Upper lobe of left lung (tissue), 6 donors: ENCODE measurements around the gene SMPD3. TPM values are rescaled to one million over a fixed set of nuclear protein-coding genes. Genes with fewer than 3 reads are reported as not detected.

Experiments
- ATAC-seq, 2 donors: fragments of 200-7000 bp; cut with Tn5 transposase; one replicate each; pipeline ENCODE4 v1.9.1; 2022; ENCODE audit warnings: mild to moderate bottlenecking in 2 of 2, moderate library complexity in 2 of 2; ENCODE audit not compliant: low FRiP score in 2 of 2
- DNase-seq, 2 donors: peaks; one replicate each; pipeline ENCODE4 v3.0.0-alpha.2; 2019 to 2020
- H3K27ac ChIP-seq, 4 donors: fragments of 200-600 bp; sonication (generic); one replicate each; pipeline ENCODE4 v1.5.1; 2016 to 2019
- H3K27me3 ChIP-seq, 4 donors: fragments of 200-600 bp; sonication (generic); one replicate each; pipeline ENCODE4 v1.5.1; 2017 to 2019
- H3K36me3 ChIP-seq, 4 donors: fragments of 200-600 bp; sonication (generic); one replicate each; pipeline ENCODE4 v1.5.1; 2016 to 2019
- H3K4me1 ChIP-seq, 4 donors: fragments of 200-600 bp; sonication (generic); one replicate each; pipeline ENCODE4 v1.5.1; 2018 to 2019
- H3K4me3 ChIP-seq, 4 donors: fragments of 200-600 bp; sonication (generic); one replicate each; pipeline ENCODE4 v1.5.1; 2017 to 2019; ENCODE audit warnings: mild to moderate bottlenecking in 2 of 4, moderate library complexity in 1 of 4
- H3K9me3 ChIP-seq, 4 donors: fragments of 200-600 bp; sonication (generic); one replicate each; pipeline ENCODE4 v1.5.1; 2018 to 2019
- EP300 ChIP-seq, 4 donors: sonication (generic); formaldehyde crosslinking; IDR thresholded peaks; one replicate each; pipeline ENCODE4 v1.5.1; 2017; ENCODE audit warnings: antibody characterized with exemption in 4 of 4, control low read depth in 2 of 4
- POLR2A ChIP-seq, 4 donors: fragments of 450-650 bp; IDR thresholded peaks; one replicate each; pipeline ENCODE4 v1.5.1; 2016 to 2017; ENCODE audit warnings: antibody characterized with exemption in 4 of 4, mild to moderate bottlenecking in 2 of 4
- POLR2AphosphoS5 ChIP-seq, 2 donors: sonication (generic); formaldehyde crosslinking; IDR thresholded peaks; one replicate each; pipeline ENCODE4 v1.5.1; 2017; ENCODE audit warnings: antibody characterized with exemption in 2 of 2
- WGBS, 2 donors: methylation state at CpG; one replicate each; pipeline ENCODE4 v1.1.5; 2017 to 2018; 5-methylcytosine and 5-hydroxymethylcytosine counted together
- total RNA-seq, 6 donors: library from RNA; depleted of rRNA in 4 of 6; stranded (reverse); fragments of >200 nt in 4 of 6; gene quantifications; one replicate each; pipeline versions ENCODE4 v1.1.0 to v1.2.1, GENCODE V29; 2016 to 2021
- TF ChIP-seq, protein P1 (sequence below), 6 experiments: fragments of 450-650 bp in 4 of 6; fragments of 200-600 bp in 2 of 6; sonication (generic) in 2 of 6; IDR thresholded peaks; one replicate each; pipeline ENCODE4 v1.5.1; 2016 to 2019; ENCODE audit warnings: antibody characterized with exemption in 6 of 6
- donor health status: DM: no; HTN: no; CAD: no; lungs with moderate emphysema.
- donor health status: DM: no; HTN: yes; CAD: no; lungs with severe emphysema.

SMPD3 gene
- total RNA-seq, 6 donors from 2014 or later = 1.2 to 10.7 (median 3.2) TPM

DNA sequence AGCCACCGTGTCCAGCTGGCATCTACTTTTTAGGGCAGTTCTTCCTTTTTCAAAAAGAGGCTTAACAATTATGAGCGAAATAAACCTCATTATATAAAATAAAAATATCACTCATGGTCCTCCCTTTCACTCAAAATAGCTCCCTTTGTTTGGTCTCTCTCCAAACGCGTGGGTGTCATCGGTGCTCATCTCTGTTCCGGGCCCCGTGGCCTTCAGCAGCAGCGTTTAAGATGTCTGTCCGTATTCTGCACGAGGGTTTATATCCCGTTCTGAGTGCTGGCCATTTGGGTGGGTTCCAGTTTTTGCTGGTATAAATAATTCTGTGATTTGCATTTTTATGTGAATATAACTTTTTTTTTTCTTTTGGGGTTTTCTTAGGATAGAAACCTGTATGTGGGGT is 104.1 kb downstream of the SMPD3 start:
- ATAC-seq (no peak), DNase-seq (no peak)
- TF ChIP-seq POLR2AphosphoS5 (IDR thresholded peaks at IDR 0.05) = no peak
- TF ChIP-seq, protein P1, sequence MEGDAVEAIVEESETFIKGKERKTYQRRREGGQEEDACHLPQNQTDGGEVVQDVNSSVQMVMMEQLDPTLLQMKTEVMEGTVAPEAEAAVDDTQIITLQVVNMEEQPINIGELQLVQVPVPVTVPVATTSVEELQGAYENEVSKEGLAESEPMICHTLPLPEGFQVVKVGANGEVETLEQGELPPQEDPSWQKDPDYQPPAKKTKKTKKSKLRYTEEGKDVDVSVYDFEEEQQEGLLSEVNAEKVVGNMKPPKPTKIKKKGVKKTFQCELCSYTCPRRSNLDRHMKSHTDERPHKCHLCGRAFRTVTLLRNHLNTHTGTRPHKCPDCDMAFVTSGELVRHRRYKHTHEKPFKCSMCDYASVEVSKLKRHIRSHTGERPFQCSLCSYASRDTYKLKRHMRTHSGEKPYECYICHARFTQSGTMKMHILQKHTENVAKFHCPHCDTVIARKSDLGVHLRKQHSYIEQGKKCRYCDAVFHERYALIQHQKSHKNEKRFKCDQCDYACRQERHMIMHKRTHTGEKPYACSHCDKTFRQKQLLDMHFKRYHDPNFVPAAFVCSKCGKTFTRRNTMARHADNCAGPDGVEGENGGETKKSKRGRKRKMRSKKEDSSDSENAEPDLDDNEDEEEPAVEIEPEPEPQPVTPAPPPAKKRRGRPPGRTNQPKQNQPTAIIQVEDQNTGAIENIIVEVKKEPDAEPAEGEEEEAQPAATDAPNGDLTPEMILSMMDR (IDR thresholded peaks at IDR 0.05) = no peak
- TF ChIP-seq EP300 (IDR thresholded peaks at IDR 0.05) = no peak
- no peak for TF ChIP-seq POLR2A (IDR thresholded peaks at IDR 0.05)
- Histone ChIP-seq H3K27ac (no peak overlapping the region), H3K36me3 (peaks cover 10 to 92% (median 70%) of the 10 kb centered on the region in 4 donors), H3K4me3 (no peak overlapping the region), H3K27me3 (no peaks in the 10 kb centered on the region), H3K9me3 (no peaks in the 10 kb centered on the region), H3K4me1 (no peaks in the 10 kb centered on the region)
- 92 to 97% methylated on average over 11 of the region's 11 CpGs for WGBS, 2 donors

DNA sequence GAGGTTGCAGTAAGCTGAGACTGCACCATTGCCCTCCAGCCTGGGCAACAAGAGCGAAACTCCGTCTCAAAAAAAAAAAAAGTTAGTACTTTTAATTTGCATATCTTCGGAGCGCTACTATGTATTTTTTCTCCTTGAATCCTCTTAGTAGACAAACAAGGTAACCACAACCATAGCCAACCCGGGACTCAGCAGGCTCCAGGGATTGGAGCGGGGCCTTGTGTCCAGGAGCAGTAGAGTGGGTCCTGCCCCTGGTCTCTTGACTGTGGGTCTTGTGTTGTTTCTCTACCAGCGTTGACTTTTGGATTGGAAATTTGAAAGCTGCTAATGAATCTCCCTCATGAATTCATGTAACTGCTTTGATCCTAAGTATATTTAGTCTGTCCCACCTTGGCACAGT is 105.2 kb downstream of the SMPD3 start:
- H3K27me3 ChIP-seq = no peaks in the 10 kb centered on the region
- DNase-seq (no peak), ATAC-seq (no peak)
- H3K4me1 ChIP-seq = no peaks in the 10 kb centered on the region
- 97% methylated on average over 7 of the region's 7 CpGs for WGBS, 2 donors
- TF ChIP-seq, protein P1 (IDR thresholded peaks at IDR 0.05) = no peak
- no peak for TF ChIP-seq POLR2A (IDR thresholded peaks at IDR 0.05)
- no peak for TF ChIP-seq EP300 (IDR thresholded peaks at IDR 0.05)
- TF ChIP-seq POLR2AphosphoS5 (IDR thresholded peaks at IDR 0.05) = no peak
- no peak overlapping the region for H3K27ac ChIP-seq
- peaks cover 12 to 92% (median 72%) of the 10 kb centered on the region in 4 donors for H3K36me3 ChIP-seq
- no peak overlapping the region for H3K4me3 ChIP-seq
- no peaks in the 10 kb centered on the region for H3K9me3 ChIP-seq

GRCh38 chr16:68342620-68343019 is 105.7 kb downstream of the SMPD3 start:
- H3K27ac ChIP-seq = no peak overlapping the region

GRCh38 chr16:68339214-68339613 is 109.1 kb downstream of the SMPD3 start:
- Histone ChIP-seq H3K4me3 (no peak overlapping the region), H3K4me1 (no peaks in the 10 kb centered on the region), H3K9me3 (no peaks in the 10 kb centered on the region), H3K27me3 (no peaks in the 10 kb centered on the region), H3K36me3 (peaks cover 12 to 67% (median 50%) of the 10 kb centered on the region in 4 donors), H3K27ac (no peak overlapping the region)
- WGBS, 2 donors = 93 to 98% methylated on average over 11 to 13 of the region's 13 CpGs
- no peak for DNase-seq
- no peak for TF ChIP-seq POLR2A (IDR thresholded peaks at IDR 0.05)
- TF ChIP-seq POLR2AphosphoS5 (IDR thresholded peaks at IDR 0.05) = no peak
- TF ChIP-seq, protein P1 (IDR thresholded peaks at IDR 0.05) = no peak
- no peak for TF ChIP-seq EP300 (IDR thresholded peaks at IDR 0.05)
- no peak for ATAC-seq

More at GRCh38 chr16:68342620-68343019, 105.7 kb downstream of the SMPD3 start:
- WGBS, 2 donors = 92 to 95% methylated on average over 6 to 7 of the region's 7 CpGs
- Histone ChIP-seq H3K4me1 (no peaks in the 10 kb centered on the region), H3K9me3 (no peaks in the 10 kb centered on the region), H3K36me3 (peaks cover 12 to 92% (median 70%) of the 10 kb centered on the region in 4 donors), H3K27me3 (no peaks in the 10 kb centered on the region), H3K4me3 (no peak overlapping the region)
- no peak for TF ChIP-seq EP300 (IDR thresholded peaks at IDR 0.05)
- TF ChIP-seq POLR2A (IDR thresholded peaks at IDR 0.05) = no peak
- no peak for ATAC-seq
- DNase-seq = no peak

DNA sequence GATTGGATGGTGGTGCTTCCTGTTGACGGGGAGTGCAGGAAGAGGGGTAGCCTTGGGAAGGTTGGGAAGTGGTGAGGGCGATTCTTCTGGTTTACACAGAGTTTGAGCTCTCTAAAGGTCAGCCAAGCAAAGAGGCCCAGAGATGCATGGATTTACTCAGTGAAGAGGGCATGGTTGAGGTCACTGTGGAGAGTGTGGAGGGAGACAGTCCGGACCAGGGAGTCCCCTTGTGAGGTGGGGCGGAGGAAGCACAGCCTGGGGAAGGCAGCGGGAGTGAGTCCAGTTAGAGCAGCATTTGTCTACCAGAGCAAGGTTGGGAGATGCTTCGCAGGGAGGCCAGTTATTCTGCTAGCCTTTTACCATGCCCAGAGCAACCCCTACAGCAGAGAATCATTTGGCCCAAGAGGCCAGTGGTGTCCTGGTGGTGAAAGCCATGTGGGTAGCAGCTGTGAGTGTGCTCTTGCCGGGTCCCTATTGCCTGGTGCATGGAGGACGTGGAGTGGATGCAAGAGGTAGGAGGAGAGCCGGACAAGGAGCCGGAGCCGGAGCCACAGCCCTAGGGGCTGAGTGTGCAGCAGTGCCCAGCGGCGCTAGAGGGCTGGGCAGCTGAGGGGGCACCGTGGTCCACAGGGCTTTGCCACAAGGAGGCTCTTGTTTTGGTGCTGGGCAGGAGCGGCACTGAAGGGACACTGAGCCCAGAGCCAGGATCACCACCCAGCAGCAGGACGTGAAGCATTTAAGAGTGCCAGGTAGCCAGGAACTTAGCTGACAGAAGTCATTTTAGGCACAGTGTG is 109.8 kb downstream of the SMPD3 start:
- H3K9me3 ChIP-seq = no peaks in the 10 kb centered on the region
- ATAC-seq (no peak), DNase-seq (no peak)
- H3K27ac ChIP-seq = no peak overlapping the region
- 94 to 95% methylated on average over 8 to 16 of the region's 16 CpGs for WGBS, 2 donors
- no peak overlapping the region for H3K4me3 ChIP-seq
- H3K36me3 ChIP-seq = peaks cover 12 to 66% (median 48%) of the 10 kb centered on the region in 4 donors
- H3K4me1 ChIP-seq = peaks cover 0 to 2% (median under 1%) of the 10 kb centered on the region in 4 donors
- no peaks in the 10 kb centered on the region for H3K27me3 ChIP-seq
- no peak for TF ChIP-seq EP300 (IDR thresholded peaks at IDR 0.05)
- TF ChIP-seq, protein P1 (IDR thresholded peaks at IDR 0.05) = no peak
- no peak for TF ChIP-seq POLR2A (IDR thresholded peaks at IDR 0.05)
- no peak for TF ChIP-seq POLR2AphosphoS5 (IDR thresholded peaks at IDR 0.05)
